SK-N-SH treated with all-trans-retinoic acid at 6 μM for 48 hours (cell line): ENCODE results near the gene ARHGAP12.

Source experiments
- ATAC-seq: fragments of 200-7000 bp; cut with Tn5 transposase; 3 replicates; pipeline ENCODE4 v1.9.1; 2020; ENCODE audit warnings: mild to moderate bottlenecking, moderate library complexity
- ARNTL ChIP-seq: fragments of 450-650 bp; formaldehyde crosslinking; IDR thresholded peaks from 2 replicates; pipeline ENCODE4 v1.5.0; 2020; ENCODE audit warnings: low read depth, mild to moderate bottlenecking, moderate library complexity, borderline replicate concordance
- BACH2 ChIP-seq: fragments of 250-450 bp; sonication (Bioruptor Pico); IDR thresholded peaks from 2 replicates; pipeline ENCODE4 v1.9.0; 2021; ENCODE audit warnings: mild to moderate bottlenecking, borderline replicate concordance
- CREB5 ChIP-seq: fragments of 250-450 bp; sonication (Bioruptor Pico); IDR thresholded peaks from 2 replicates; pipeline ENCODE4 v1.5.1; 2020; ENCODE audit warnings: low read depth, mild to moderate bottlenecking, moderate library complexity
- CSDC2 ChIP-seq: fragments of 250-450 bp; sonication (Bioruptor Pico); IDR thresholded peaks from 2 replicates; pipeline ENCODE4 v1.5.0; 2020; ENCODE audit warnings: mild to moderate bottlenecking, moderate library complexity
- ESRRG ChIP-seq: fragments of 250-450 bp; sonication (Bioruptor Pico); IDR thresholded peaks from 2 replicates; pipeline ENCODE4 v1.6.1; 2021; ENCODE audit warnings: mild to moderate bottlenecking
- ISL1 ChIP-seq: fragments of 250-450 bp; sonication (Bioruptor Pico); IDR thresholded peaks from 2 replicates; pipeline ENCODE4 v2.1.2; 2022; ENCODE audit warnings: mild to moderate bottlenecking, moderate library complexity
- OSR1 ChIP-seq: fragments of 250-450 bp; sonication (Bioruptor Pico); IDR thresholded peaks from 2 replicates; pipeline ENCODE4 v1.8.0; 2022; ENCODE audit warnings: moderate library complexity, mild to moderate bottlenecking, inconsistent platforms
- POU6F1 ChIP-seq: fragments of 250-450 bp; sonication (Bioruptor Pico); IDR thresholded peaks from 2 replicates; pipeline ENCODE4 v1.8.0; 2021; ENCODE audit warnings: low read depth, mild to moderate bottlenecking, moderate library complexity, borderline replicate concordance
- PPARA ChIP-seq: fragments of 250-450 bp; sonication (Bioruptor Pico); IDR thresholded peaks from 2 replicates; pipeline ENCODE4 v1.5.0; 2020; ENCODE audit warnings: mild to moderate bottlenecking, borderline replicate concordance
- RARB ChIP-seq: fragments of 250-450 bp; sonication (Bioruptor Pico); IDR thresholded peaks from 2 replicates; pipeline ENCODE4 v1.8.0; 2021; ENCODE audit warnings: mild to moderate bottlenecking, moderate library complexity
- SNAI2 ChIP-seq: fragments of 250-450 bp; sonication (Bioruptor Pico); IDR thresholded peaks from 2 replicates; pipeline ENCODE4 v1.5.0; 2020; ENCODE audit warnings: mild to moderate bottlenecking, moderate library complexity
- TCF4 ChIP-seq: fragments of 250-450 bp; sonication (Bioruptor Pico); IDR thresholded peaks from 2 replicates; pipeline ENCODE4 v1.8.0; 2021; ENCODE audit warnings: mild to moderate bottlenecking, moderate library complexity, borderline replicate concordance
- TOX ChIP-seq: fragments of 250-450 bp; sonication (Bioruptor Pico); IDR thresholded peaks from 2 replicates; pipeline ENCODE4 v1.8.0; 2021; ENCODE audit warnings: mild to moderate bottlenecking, moderate library complexity, borderline replicate concordance
- TSHZ2 ChIP-seq: fragments of 250-450 bp; sonication (Bioruptor Pico); IDR thresholded peaks from 2 replicates; pipeline ENCODE4 v1.5.0; 2020; ENCODE audit warnings: mild to moderate bottlenecking, moderate library complexity
- ZC3H10 ChIP-seq: fragments of 250-450 bp; sonication (Bioruptor Pico); IDR thresholded peaks from 2 replicates; pipeline ENCODE4 v1.5.1; 2021; ENCODE audit warnings: mild to moderate bottlenecking, moderate library complexity
- ZFP3 ChIP-seq: fragments of 250-450 bp; sonication (Bioruptor Pico); IDR thresholded peaks from 2 replicates; pipeline ENCODE4 v1.5.0; 2020; ENCODE audit warnings: mild to moderate bottlenecking, moderate library complexity
- ZFP30 ChIP-seq: fragments of 450-650 bp; formaldehyde crosslinking; IDR thresholded peaks from 2 replicates; pipeline ENCODE4 v1.5.0; 2022; ENCODE audit warnings: mild to moderate bottlenecking, moderate library complexity
- ZNF565 ChIP-seq: fragments of 450-650 bp; formaldehyde crosslinking; conservative IDR thresholded peaks from 2 replicates; pipeline ENCODE4 v1.5.0; 2020; ENCODE audit warnings: low read depth, mild to moderate bottlenecking, moderate library complexity
- ZNF70 ChIP-seq: fragments of 450-650 bp; formaldehyde crosslinking; IDR thresholded peaks from 2 replicates; pipeline ENCODE4 v1.5.0; 2020; ENCODE audit warnings: mild to moderate bottlenecking, moderate library complexity
- ZNF8 ChIP-seq: fragments of 450-650 bp; formaldehyde crosslinking; IDR thresholded peaks from 2 replicates; pipeline ENCODE4 v1.5.0; 2020; ENCODE audit warnings: mild to moderate bottlenecking, moderate library complexity

Gene ARHGAP12

GRCh38 chr10:31770307-31770902 is 158.2 kb downstream of the ARHGAP12 start:
- ATAC-seq = peak; percentile 44; the same call in 2 of the 3 replicates
- TF ChIP-seq TOX (CRISPR knock-in tag) = no peak
- TF ChIP-seq ZNF565 = no peak
- no peak for TF ChIP-seq TSHZ2 (CRISPR knock-in tag)
- TF ChIP-seq ARNTL (CRISPR knock-in tag) = no peak
- no peak for TF ChIP-seq TCF4 (CRISPR knock-in tag)
- TF ChIP-seq ESRRG (CRISPR knock-in tag) = no peak
- no peak for TF ChIP-seq CREB5
- TF ChIP-seq SNAI2 (CRISPR knock-in tag) = no peak
- TF ChIP-seq CSDC2 (CRISPR knock-in tag) = no peak
- TF ChIP-seq ZNF8 = no peak
- TF ChIP-seq ISL1 (CRISPR knock-in tag) = no peak
- TF ChIP-seq PPARA (CRISPR knock-in tag) = no peak
- TF ChIP-seq BACH2 (CRISPR knock-in tag) = no peak
- no peak for TF ChIP-seq ZC3H10 (CRISPR knock-in tag)
- no peak for TF ChIP-seq ZNF70
- TF ChIP-seq RARB (CRISPR knock-in tag) = no peak
- no peak for TF ChIP-seq OSR1 (CRISPR knock-in tag)
- no peak for TF ChIP-seq POU6F1
- no peak for TF ChIP-seq ZFP3 (CRISPR knock-in tag)
- TF ChIP-seq ZFP30 = no peak

GRCh38 chr10:31769564-31769963 is 159.1 kb downstream of the ARHGAP12 start:
- peak; percentile 72 for ATAC-seq

GRCh38 chr10:31768935-31769334 is 159.7 kb downstream of the ARHGAP12 start:
- peak; percentile 41; the same call in 1 of the 3 replicates for ATAC-seq

More at GRCh38 chr10:31769564-31769963, 159.1 kb downstream of the ARHGAP12 start:
- TF ChIP-seq ZFP30 (no peak), ISL1 (CRISPR knock-in tag) (peak; percentile 73)

- TF ChIP-seq CREB5 (no peak), ZC3H10 (CRISPR knock-in tag) (no peak), OSR1 (CRISPR knock-in tag) (no peak), TSHZ2 (CRISPR knock-in tag) (no peak), TOX (CRISPR knock-in tag) (no peak), BACH2 (CRISPR knock-in tag) (no peak), ZFP3 (CRISPR knock-in tag) (no peak), ISL1 (CRISPR knock-in tag) (no peak), ZNF70 (no peak), ESRRG (CRISPR knock-in tag) (no peak), ZFP30 (no peak), SNAI2 (CRISPR knock-in tag) (no peak), CSDC2 (CRISPR knock-in tag) (no peak), RARB (CRISPR knock-in tag) (no peak)
- ATAC-seq = peak; percentile 43; the same call in 2 of the 3 replicates
Observed at GRCh38 chr10:31768467-31768866, 160.2 kb downstream of the ARHGAP12 start.
